HEK293T (cell line): ENCODE data around the gene GRID2.

Experiments used
- CTCF ChIA-PET: fragments of 350-600 bp; formaldehyde crosslinking; extraction: SDS; loops from one replicate; lab custom pipeline; 2021; ENCODE audit warnings: antibody characterized with exemption, inconsistent platforms; lab: Yijun Ruan, JAX
- POLR2A ChIA-PET: fragments of 350-600 bp; formaldehyde crosslinking; extraction: SDS; loops from one replicate; lab custom pipeline; 2020; ENCODE audit warnings: antibody characterized with exemption, inconsistent platforms; lab: Yijun Ruan, JAX
- DNase-seq: peaks from one replicate; pipeline ENCODE4 v3.0.0; 2012; ENCODE audit warnings: mixed read lengths; ENCODE audit errors: extremely low spot score
- ARNT ChIP-seq: fragments of 450-650 bp; IDR thresholded peaks from 2 replicates; pipeline ENCODE4 v1.6.1; 2017; ENCODE audit warnings: mild to moderate bottlenecking
- BHLHE40 ChIP-seq: fragments of 450-650 bp; IDR thresholded peaks from 2 replicates; pipeline ENCODE4 v1.6.1; 2016; ENCODE audit warnings: mild to moderate bottlenecking, moderate library complexity, borderline replicate concordance
- CTBP1 ChIP-seq: fragments of 450-650 bp; IDR thresholded peaks from 2 replicates; pipeline ENCODE4 v1.6.1; 2016; ENCODE audit warnings: borderline replicate concordance
- ELF4 ChIP-seq: fragments of 450-650 bp; IDR thresholded peaks from 2 replicates; pipeline ENCODE4 v1.6.1; 2017; ENCODE audit warnings: antibody characterized with exemption
- FOXA1 ChIP-seq: fragments of 450-650 bp; IDR thresholded peaks from 2 replicates; pipeline ENCODE4 v1.6.1; 2016; ENCODE audit warnings: mild to moderate bottlenecking
- FOXK2 ChIP-seq: fragments of 450-650 bp; IDR thresholded peaks from 2 replicates; pipeline ENCODE4 v1.6.1; 2016; ENCODE audit warnings: mild to moderate bottlenecking
- FOXM1 ChIP-seq: fragments of 450-650 bp; IDR thresholded peaks from 2 replicates; pipeline ENCODE4 v1.6.1; 2017; ENCODE audit warnings: mild to moderate bottlenecking, borderline replicate concordance
- HDGF ChIP-seq: fragments of 450-650 bp; IDR thresholded peaks from 2 replicates; pipeline ENCODE4 v1.6.1; 2017; ENCODE audit warnings: antibody characterized with exemption, borderline replicate concordance
- L3MBTL2 ChIP-seq: fragments of 450-650 bp; conservative IDR thresholded peaks from 2 replicates; pipeline ENCODE4 v1.6.1; 2016; ENCODE audit warnings: mild to moderate bottlenecking
- LEF1 ChIP-seq: fragments of 450-650 bp; IDR thresholded peaks from 2 replicates; pipeline ENCODE4 v1.6.1; 2017; ENCODE audit warnings: mild to moderate bottlenecking, borderline replicate concordance
- NFRKB ChIP-seq: fragments of 450-650 bp; IDR thresholded peaks from 2 replicates; pipeline ENCODE4 v1.6.1; 2016; ENCODE audit warnings: mild to moderate bottlenecking, moderate library complexity
- SP1 ChIP-seq: fragments of 450-650 bp; IDR thresholded peaks from 2 replicates; pipeline ENCODE4 v1.6.1; 2017
- SUZ12 ChIP-seq: fragments of 450-650 bp; IDR thresholded peaks from 2 replicates; pipeline ENCODE4 v1.6.1; 2016; ENCODE audit warnings: mild to moderate bottlenecking
- TARDBP ChIP-seq: fragments of 450-650 bp; IDR thresholded peaks from 2 replicates; pipeline ENCODE4 v1.6.1; 2016
- ZNF384 ChIP-seq: fragments of 450-650 bp; IDR thresholded peaks from 2 replicates; pipeline ENCODE4 v1.6.1; 2016
- TF ChIP-seq, protein P1 (sequence below): fragments of 450-650 bp; IDR thresholded peaks from 2 replicates; pipeline ENCODE4 v1.6.1; 2016

The GRID2 gene

DNA sequence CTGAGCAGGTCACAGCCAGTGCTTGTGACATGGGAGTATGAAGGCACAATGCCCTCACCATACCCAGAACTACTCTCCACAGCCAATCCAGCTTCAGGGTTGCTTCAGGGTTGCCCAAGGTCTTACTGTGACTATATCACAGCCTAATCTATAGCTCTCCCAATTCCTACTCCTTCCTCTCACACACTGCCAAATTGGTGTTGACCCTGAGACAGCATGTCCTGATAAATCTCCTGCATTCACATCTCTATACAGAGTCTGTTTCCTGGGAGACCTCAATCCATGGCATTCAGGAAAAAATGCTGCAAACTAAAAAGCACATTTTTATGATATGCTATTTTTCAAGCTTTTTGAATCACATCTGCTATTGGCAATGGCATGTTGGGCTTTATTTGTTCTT, 456.7 kb downstream of the GRID2 start:
- CTCF ChIA-PET, result no interaction called here
- DNase-seq, result no peak
- no peak for TF ChIP-seq TARDBP
- no peak for TF ChIP-seq CTBP1
- TF ChIP-seq FOXA1, result no peak
- no peak for TF ChIP-seq NFRKB
- no peak for TF ChIP-seq ZNF384
- no peak for TF ChIP-seq FOXK2
- TF ChIP-seq ELF4, result no peak
- TF ChIP-seq FOXM1, result no peak
- TF ChIP-seq SP1, result no peak
- TF ChIP-seq BHLHE40, result no peak
- no peak for TF ChIP-seq HDGF
- TF ChIP-seq, protein P1, sequence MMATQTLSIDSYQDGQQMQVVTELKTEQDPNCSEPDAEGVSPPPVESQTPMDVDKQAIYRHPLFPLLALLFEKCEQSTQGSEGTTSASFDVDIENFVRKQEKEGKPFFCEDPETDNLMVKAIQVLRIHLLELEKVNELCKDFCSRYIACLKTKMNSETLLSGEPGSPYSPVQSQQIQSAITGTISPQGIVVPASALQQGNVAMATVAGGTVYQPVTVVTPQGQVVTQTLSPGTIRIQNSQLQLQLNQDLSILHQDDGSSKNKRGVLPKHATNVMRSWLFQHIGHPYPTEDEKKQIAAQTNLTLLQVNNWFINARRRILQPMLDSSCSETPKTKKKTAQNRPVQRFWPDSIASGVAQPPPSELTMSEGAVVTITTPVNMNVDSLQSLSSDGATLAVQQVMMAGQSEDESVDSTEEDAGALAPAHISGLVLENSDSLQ, result no peak
- TF ChIP-seq LEF1, result no peak
- TF ChIP-seq ARNT, result no peak
- TF ChIP-seq SUZ12, result no peak
- no peak for TF ChIP-seq L3MBTL2
- POLR2A ChIA-PET, result no interaction called here

DNA sequence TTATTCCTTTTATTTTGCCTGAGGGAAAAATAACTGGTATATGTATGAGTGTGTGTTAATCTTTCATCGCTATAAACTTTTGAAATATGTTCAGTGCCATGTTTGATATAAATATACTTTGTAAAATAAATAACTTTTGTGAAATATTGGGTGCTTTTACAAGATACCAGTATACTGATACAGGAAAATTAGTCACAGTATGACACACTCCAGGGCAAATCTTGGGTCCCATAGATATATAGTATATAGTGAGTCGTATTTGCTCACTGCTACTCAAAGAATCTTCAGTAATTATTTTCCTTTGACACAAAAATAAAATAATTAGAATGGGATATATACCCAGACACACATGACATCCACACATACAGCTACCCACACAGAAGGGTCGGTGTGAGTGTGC, 472.3 kb downstream of the GRID2 start:
- ChIA-PET CTCF (no interaction called here), POLR2A (no interaction called here)
- no peak for TF ChIP-seq NFRKB
- TF ChIP-seq, protein P1, result no peak
- TF ChIP-seq TARDBP, result no peak
- no peak for TF ChIP-seq ELF4
- TF ChIP-seq ZNF384, result no peak
- no peak for TF ChIP-seq SP1
- no peak for TF ChIP-seq FOXK2
- no peak for TF ChIP-seq CTBP1
- TF ChIP-seq HDGF, result no peak
- TF ChIP-seq L3MBTL2, result no peak
- no peak for TF ChIP-seq BHLHE40
- TF ChIP-seq FOXA1, result no peak
- TF ChIP-seq FOXM1, result no peak
- no peak for DNase-seq

DNA sequence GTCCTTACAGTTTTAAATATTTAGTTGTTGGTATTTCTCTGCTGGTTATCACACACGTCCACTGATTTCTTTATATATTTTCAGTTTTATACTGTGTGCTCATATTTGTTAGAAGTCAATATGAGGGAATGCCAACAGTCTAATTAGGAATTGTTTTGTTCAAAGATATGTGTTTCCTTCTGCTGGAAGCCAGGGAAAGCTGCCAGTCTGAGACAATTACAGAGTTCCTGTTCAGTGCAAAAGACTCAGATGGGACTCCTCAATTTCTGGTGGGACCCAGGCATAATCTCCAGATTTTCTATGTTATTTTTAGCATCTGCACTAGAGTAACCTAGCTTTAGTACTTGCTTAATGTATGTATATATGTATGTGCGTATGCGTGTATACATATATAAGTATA, 486.0 kb downstream of the GRID2 start:
- ChIA-PET POLR2A (no interaction called here), CTCF (no interaction called here)
- no peak for DNase-seq
- TF ChIP-seq TARDBP (no peak), ARNT (no peak), CTBP1 (no peak), FOXA1 (no peak), L3MBTL2 (no peak), FOXK2 (no peak), HDGF (no peak), BHLHE40 (no peak), SUZ12 (no peak), NFRKB (no peak), ZNF384 (no peak), ELF4 (no peak)
- TF ChIP-seq, protein P1, result no peak

DNA sequence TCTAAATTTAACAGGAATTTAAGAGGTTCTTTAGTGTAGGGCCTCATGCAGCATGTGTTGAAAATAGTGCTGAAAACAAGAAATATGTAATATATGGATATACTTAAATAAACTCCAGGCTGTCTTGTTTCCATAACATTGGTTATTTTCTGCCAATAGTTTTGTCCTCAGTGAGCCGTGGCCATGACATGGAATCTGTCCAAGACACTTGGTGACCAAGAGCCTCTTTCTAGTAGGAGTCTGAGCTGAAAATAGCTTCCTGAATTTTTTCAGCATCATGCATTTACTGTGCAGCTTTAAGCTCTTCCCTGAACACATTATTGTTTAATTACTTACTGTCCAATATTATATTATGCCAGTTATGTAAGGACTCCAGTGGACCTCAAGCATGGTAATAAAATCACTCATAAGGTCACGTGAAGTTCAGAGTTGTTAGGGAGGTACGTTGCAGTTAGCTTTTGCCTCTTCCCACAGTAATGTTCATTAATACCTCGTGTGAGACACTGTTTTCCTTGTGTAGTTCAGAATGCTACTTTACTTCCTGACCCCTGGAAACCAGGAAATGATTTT, 488.2 kb downstream of the GRID2 start:
- DNase-seq, result no peak
- POLR2A ChIA-PET, result no interaction called here
- TF ChIP-seq FOXK2, result no peak
- no peak for TF ChIP-seq L3MBTL2
- no peak for TF ChIP-seq LEF1
- no peak for TF ChIP-seq ELF4
- no peak for TF ChIP-seq HDGF
- no peak for TF ChIP-seq NFRKB
- no peak for TF ChIP-seq SP1
- CTCF ChIA-PET, result no interaction called here

DNA sequence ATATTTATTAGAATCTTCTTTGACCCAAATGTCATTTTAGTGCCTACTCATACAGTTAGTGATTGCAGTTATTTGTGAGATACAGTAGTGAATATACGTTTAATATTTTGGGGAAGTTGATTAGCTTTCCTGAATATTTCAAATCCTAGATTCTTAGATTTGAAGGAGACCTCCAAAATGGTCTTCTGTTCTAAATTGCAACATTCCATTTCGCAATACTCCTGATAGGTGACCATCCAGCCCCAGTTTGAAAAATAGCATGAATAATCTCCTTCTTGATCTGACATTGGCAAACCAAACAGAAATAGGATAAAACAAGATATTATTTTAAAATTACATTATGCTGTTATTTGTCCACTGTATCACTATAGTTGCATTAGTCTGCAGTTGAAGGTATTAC, 505.6 kb downstream of the GRID2 start:
- TF ChIP-seq SUZ12, result no peak
- TF ChIP-seq ZNF384, result no peak
- no peak for TF ChIP-seq SP1
- no peak for TF ChIP-seq FOXK2
- no peak for TF ChIP-seq FOXM1
- TF ChIP-seq HDGF, result no peak
- no peak for DNase-seq
- POLR2A ChIA-PET, result no interaction called here
- CTCF ChIA-PET, result no interaction called here

DNA sequence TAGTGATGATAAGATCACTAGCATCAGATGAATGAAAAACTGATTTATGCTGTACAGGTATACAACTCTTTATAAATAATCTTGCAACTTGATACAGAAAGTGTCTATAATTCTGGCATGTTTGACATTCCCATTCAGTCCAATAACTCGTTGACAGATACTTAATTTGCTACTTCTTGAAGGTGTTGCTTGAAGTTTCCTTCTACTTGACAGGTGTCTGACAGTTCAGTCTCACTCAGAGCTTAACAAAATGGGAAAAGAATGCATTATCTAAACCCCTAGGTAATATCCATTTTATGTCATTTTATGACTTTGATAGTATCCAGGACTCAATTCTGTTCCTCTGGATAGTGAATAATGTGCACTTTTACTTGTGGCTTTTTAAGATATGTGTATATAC, 508.9 kb downstream of the GRID2 start:
- no peak for TF ChIP-seq SP1
- TF ChIP-seq TARDBP, result no peak
- no peak for TF ChIP-seq L3MBTL2
- TF ChIP-seq, protein P1, result peak; percentile 22; the same call in 1 of the 2 replicates
- no peak for TF ChIP-seq FOXM1
- POLR2A ChIA-PET, result no interaction called here
- CTCF ChIA-PET, result no interaction called here

More for the DNA sequence above, 508.9 kb downstream of the GRID2 start:
- no peak for DNase-seq
